ENCODE data around the gene RDH8. TPM values are rescaled to one million over a fixed set of nuclear protein-coding genes. Genes with fewer than 3 reads are reported as not detected.
A peak's percentile ranks its signal among the peaks of the same experiment; 100 is the strongest.

Gene RDH8
- total and polyA plus RNA-seq, 10 of the 15 experiments (the other 5 are each of a cell fraction or from before 2014, with no cell fraction given) = 0.04 to 0.58 (median 0.05) TPM; not detected in 7

DNA sequence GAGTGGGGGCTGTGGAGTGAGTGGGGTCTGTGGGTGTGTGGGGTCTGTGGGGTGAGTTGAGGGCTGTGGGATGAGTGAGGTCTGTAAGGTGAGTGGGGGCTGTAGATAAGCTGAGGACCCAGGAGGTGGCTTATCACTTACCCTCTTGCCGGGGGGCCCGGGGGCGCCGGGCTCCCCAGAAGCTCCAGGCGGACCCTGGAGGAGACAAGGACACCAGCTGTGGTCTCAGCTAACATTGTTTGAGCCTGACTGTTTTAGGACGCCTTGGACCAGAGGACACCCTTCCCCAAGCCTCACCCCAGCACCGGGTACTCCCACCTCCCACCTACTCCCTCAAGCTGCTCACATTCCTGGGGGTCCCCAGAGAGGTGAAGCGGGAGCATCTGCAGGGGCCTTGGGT, 42.8 kb upstream of the RDH8 start:
- ChIA-PET POLR2A (interaction anchor here (0.6 kb wide), 1 partner anchor 293 kb away, joined by 4 read pairs; no protein-coding TSS in a partner anchor), CTCF (no interaction called here), SMC1A (ENCODE audit: uncharacterized antibody, unreplicated experiment) (no interaction called here), RAD21 (ENCODE audit: unreplicated experiment) (no interaction called here)
- Histone ChIP-seq H3K79me2 (ENCODE audit: control insufficient read depth, insufficient read depth, low read length) (no peaks in the 10 kb centered on the region), H4K20me1 (ENCODE audit: control insufficient read depth, insufficient read depth) (no peaks in the 10 kb centered on the region), H3K4me3 (no peak overlapping the region), H3K4me2 (ENCODE audit: control insufficient read depth, insufficient read depth) (no peak overlapping the region), H3K9me3 (replicated peaks; ENCODE audit: control insufficient read depth, insufficient read depth, low read length) (no peaks in the 10 kb centered on the region), H3K4me1 (ENCODE audit: control insufficient read depth, insufficient read depth, low read length) (no peaks in the 10 kb centered on the region), H2AFZ (ENCODE audit: control insufficient read depth, low read depth, low read length) (no peak overlapping the region), H3K9ac (ENCODE audit: control insufficient read depth, insufficient read depth, low read length) (no peak overlapping the region), H3K36me3 (ENCODE audit: control insufficient read depth in 2 of 2, insufficient read depth in 2 of 2, low read length in 1 of 2) (no peaks in the 10 kb centered on the region), H3K27me3 (replicated peaks in 1 of 2; ENCODE audit: control insufficient read depth in 2 of 2, insufficient read depth in 2 of 2, low read length in 1 of 2) (no peaks in the 10 kb centered on the region), H3K27ac (ENCODE audit: control insufficient read depth, insufficient read depth) (no peak overlapping the region)
- intact Hi-C loops (cut with micrococcal nuclease; ENCODE audit: unreplicated experiment) (no loop called here), in situ Hi-C loops (cut with MboI) (no loop called here)
- DNase-seq (ENCODE audit: low read depth, low spot score) (no peak), FAIRE-seq (no peak), ATAC-seq (no peak)
- TF ChIP-seq, protein P1, sequence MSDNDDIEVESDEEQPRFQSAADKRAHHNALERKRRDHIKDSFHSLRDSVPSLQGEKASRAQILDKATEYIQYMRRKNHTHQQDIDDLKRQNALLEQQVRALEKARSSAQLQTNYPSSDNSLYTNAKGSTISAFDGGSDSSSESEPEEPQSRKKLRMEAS (IDR thresholded peaks at IDR 0.05; ENCODE audit: low read depth, low read length) = no peak
- WGBS (ENCODE audit: insufficient coverage, insufficient replicate concordance, low lambda C conversion rate, missing lambda C conversion rate) = 15% methylated on average over 8 of the region's 8 CpGs
- no TSS peak for BruUV-seq (replicated peaks)

DNA sequence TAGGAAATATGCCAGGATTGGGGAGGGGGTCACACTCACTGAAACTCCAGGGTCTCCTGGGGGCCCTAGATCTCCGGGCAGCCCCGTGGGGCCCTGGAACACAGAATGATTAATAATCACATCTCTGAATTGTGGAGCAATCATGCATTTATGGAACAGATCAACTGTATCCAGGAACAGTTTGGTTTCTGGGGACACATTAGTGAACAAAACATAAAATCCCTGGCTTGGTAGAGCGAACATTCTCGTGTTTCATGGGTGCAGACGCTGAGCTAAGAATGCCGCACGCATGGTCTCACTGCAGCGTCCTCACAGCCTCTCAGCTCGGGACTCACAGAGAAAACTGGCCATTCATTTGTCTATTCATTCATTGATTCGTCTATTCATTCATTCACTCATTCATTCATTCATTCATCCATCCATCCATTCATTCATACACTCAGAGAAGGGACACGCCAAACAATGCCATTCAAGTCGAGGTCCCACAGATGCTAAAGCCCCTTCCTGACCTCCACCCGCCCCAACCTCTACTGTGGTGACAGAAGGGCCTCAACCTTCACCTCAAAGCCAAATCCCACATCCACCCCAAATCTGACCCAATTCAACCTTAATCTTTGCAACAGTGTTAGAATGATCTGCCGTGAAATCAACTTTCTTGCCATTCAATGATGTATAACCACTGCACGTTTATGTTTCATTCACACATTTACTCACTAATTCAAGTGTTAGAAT, 42.0 kb upstream of the RDH8 start:
- Histone ChIP-seq H3K27ac (ENCODE audit: control insufficient read depth, insufficient read depth) (no peak overlapping the region), H3K9me3 (replicated peaks; ENCODE audit: control insufficient read depth, insufficient read depth, low read length) (no peaks in the 10 kb centered on the region), H3K4me1 (ENCODE audit: control insufficient read depth, insufficient read depth, low read length) (no peaks in the 10 kb centered on the region), H3K36me3 (ENCODE audit: control insufficient read depth in 2 of 2, insufficient read depth in 2 of 2, low read length in 1 of 2) (no peaks in the 10 kb centered on the region), H2AFZ (ENCODE audit: control insufficient read depth, low read depth, low read length) (no peak overlapping the region), H3K4me3 (no peak overlapping the region), H4K20me1 (ENCODE audit: control insufficient read depth, insufficient read depth) (no peaks in the 10 kb centered on the region), H3K79me2 (ENCODE audit: control insufficient read depth, insufficient read depth, low read length) (no peaks in the 10 kb centered on the region), H3K27me3 (replicated peaks in 1 of 2; ENCODE audit: control insufficient read depth in 2 of 2, insufficient read depth in 2 of 2, low read length in 1 of 2) (no peaks in the 10 kb centered on the region), H3K4me2 (ENCODE audit: control insufficient read depth, insufficient read depth) (no peak overlapping the region), H3K9ac (ENCODE audit: control insufficient read depth, insufficient read depth, low read length) (no peak overlapping the region)
- SMC1A ChIA-PET (ENCODE audit: uncharacterized antibody, unreplicated experiment) = no interaction called here
- no peak for ATAC-seq
- RAD21 ChIA-PET (ENCODE audit: unreplicated experiment) = no interaction called here
- in situ Hi-C loops (cut with MboI) (no loop called here), intact Hi-C loops (cut with micrococcal nuclease; ENCODE audit: unreplicated experiment) (no loop called here)
- no peak for DNase-seq (ENCODE audit: low read depth, low spot score)
- WGBS (ENCODE audit: insufficient coverage, insufficient replicate concordance, low lambda C conversion rate, missing lambda C conversion rate) = 36% methylated on average over 15 of the region's 15 CpGs
- POLR2A ChIA-PET = no interaction called here
- no peak for TF ChIP-seq CEBPB (IDR thresholded peaks at IDR 0.05; ENCODE audit: borderline replicate concordance in 1 of 2, low read depth in 2 of 2, low read length in 2 of 2)
- TF ChIP-seq ZNF24 (IDR thresholded peaks at IDR 0.05) = peak; percentile 86
- CTCF ChIA-PET = no interaction called here
- FAIRE-seq = no peak
- BruUV-seq (replicated peaks) = no TSS peak

Data from GM12878 (cell line).